ENCODE measurements around the gene GSTT4. TPM values are rescaled to one million over a fixed set of nuclear protein-coding genes. Genes with fewer than 3 reads are reported as not detected.

Gene GSTT4
- total and polyA plus RNA-seq, 2 of the 13 experiments (the other 11 are each of a cell fraction or from before 2014, with no cell fraction given), result 0.59 to 0.62 TPM

GRCh38 chr22:23997092-23997491 lies 8.2 kb downstream of the GSTT4 start (continued):
- TF ChIP-seq ZNF781 (CRISPR knock-in tag; IDR thresholded peaks at IDR 0.05; ENCODE audit: borderline replicate concordance, not compliant biosample characterization) (no peak), HNF1A (IDR thresholded peaks at IDR 0.05; ENCODE audit: low read depth) (no peak), HNF1A (CRISPR knock-in tag; IDR thresholded peaks at IDR 0.05; ENCODE audit: borderline replicate concordance) (no peak), RAD51 (IDR thresholded peaks at IDR 0.05; ENCODE audit: borderline replicate concordance) (no peak), DDIT3 (CRISPR knock-in tag; IDR thresholded peaks at IDR 0.05) (no peak), ZGPAT (CRISPR knock-in tag; IDR thresholded peaks at IDR 0.05) (peak; percentile 26; the same call in 1 of the 2 replicates), ZNF564 (CRISPR knock-in tag; IDR thresholded peaks at IDR 0.05) (no peak), SAFB2 (CRISPR knock-in tag; IDR thresholded peaks at IDR 0.05; ENCODE audit: borderline replicate concordance, low read depth) (no peak), PLSCR1 (CRISPR knock-in tag; IDR thresholded peaks at IDR 0.05; ENCODE audit: borderline replicate concordance) (no peak), KDM1A (CRISPR knock-in tag; IDR thresholded peaks at IDR 0.05) (0 out of 2 replicates have a peak, but pooled peaks have one; percentile 39), ZFP36L1 (CRISPR knock-in tag; IDR thresholded peaks at IDR 0.05) (no peak), NBN (conservative IDR thresholded peaks at IDR 0.05) (no peak), NAIF1 (CRISPR knock-in tag; IDR thresholded peaks at IDR 0.05; ENCODE audit: borderline replicate concordance) (no peak), ZNF691 (CRISPR knock-in tag; IDR thresholded peaks at IDR 0.05; ENCODE audit: borderline replicate concordance, low read depth) (no peak), IKZF1 (IDR thresholded peaks at IDR 0.05) (no peak), CEBPB (IDR thresholded peaks at IDR 0.05; ENCODE audit: borderline replicate concordance, low read depth, low read length) (peak; percentile 80), PRMT3 (CRISPR knock-in tag; IDR thresholded peaks at IDR 0.05; ENCODE audit: borderline replicate concordance, low read depth) (no peak), MEIS2 (CRISPR knock-in tag; IDR thresholded peaks at IDR 0.05) (no peak), TCF7 (IDR thresholded peaks at IDR 0.05; ENCODE audit: low read depth) (no peak), THRA (CRISPR knock-in tag; IDR thresholded peaks at IDR 0.05; ENCODE audit: borderline replicate concordance) (peak; percentile 49; the same call in 1 of the 2 replicates), ZMAT5 (CRISPR knock-in tag; IDR thresholded peaks at IDR 0.05; ENCODE audit: borderline replicate concordance, low read depth) (no peak), RBFOX2 (IDR thresholded peaks at IDR 0.05; ENCODE audit: low read depth, low read length) (no peak)

All from HepG2 (cell line).